Parathyroid adenoma (tissue), 2 donors: ENCODE data around the gene MS4A6E.

Experiments
- H2AFZ ChIP-seq: fragments of 300-600 bp; sonication (generic); one replicate; pipeline ENCODE4 v1.7.0; 2017; ENCODE audit warnings: antibody characterized with exemption, mild to moderate bottlenecking
- H3K27ac ChIP-seq: fragments of 300-600 bp; sonication (generic); one replicate; pipeline ENCODE4 v1.7.0; 2017
- H3K27me3 ChIP-seq: fragments of 300-600 bp; sonication (generic); one replicate; pipeline ENCODE4 v1.7.0; 2017; ENCODE audit warnings: low read length; ENCODE audit not compliant: control insufficient read depth, insufficient read depth
- H3K36me3 ChIP-seq: fragments of 300-600 bp; sonication (generic); one replicate; pipeline ENCODE4 v1.7.0; 2017; ENCODE audit warnings: low read length; ENCODE audit not compliant: control insufficient read depth, insufficient read depth
- H3K4me1 ChIP-seq: fragments of 300-600 bp; sonication (generic); one replicate; pipeline ENCODE4 v1.7.0; 2017; ENCODE audit warnings: control low read depth
- H3K4me2 ChIP-seq: fragments of 300-600 bp; sonication (generic); one replicate; pipeline ENCODE4 v1.7.0; 2017; ENCODE audit warnings: low read length
- H3K4me3 ChIP-seq: fragments of 300-600 bp; sonication (generic); one replicate; pipeline ENCODE4 v1.7.0; 2017; ENCODE audit warnings: low read depth, low read length
- H3K79me2 ChIP-seq: fragments of 300-600 bp; sonication (generic); one replicate; pipeline ENCODE4 v1.7.0; 2017; ENCODE audit warnings: control low read depth
- H3K9ac ChIP-seq: fragments of 300-600 bp; sonication (generic); one replicate; pipeline ENCODE4 v1.7.0; 2017; ENCODE audit warnings: mild to moderate bottlenecking
- H3K9me3 ChIP-seq: fragments of 300-600 bp; sonication (generic); one replicate; pipeline ENCODE4 v1.7.0; 2017; ENCODE audit warnings: low read length; ENCODE audit not compliant: control insufficient read depth
- CTCF ChIP-seq: fragments of 300-600 bp; sonication (generic); IDR thresholded peaks from one replicate; pipeline ENCODE4 v1.7.0; 2017; ENCODE audit warnings: antibody characterized with exemption, mild to moderate bottlenecking
- donor health status: primary hyperparathyroidism.

MS4A6E gene

GRCh38 chr11:60367009-60367408 is 40.0 kb downstream of the MS4A6E start:
- Histone ChIP-seq H3K36me3 (no peaks in the 10 kb centered on the region), H3K4me1 (no peaks in the 10 kb centered on the region), H2AFZ (no peak overlapping the region), H3K27ac (no peak overlapping the region), H3K9me3 (no peaks in the 10 kb centered on the region), H3K79me2 (no peaks in the 10 kb centered on the region), H3K4me3 (no peak overlapping the region), H3K4me2 (no peak overlapping the region), H3K9ac (no peak overlapping the region), H3K27me3 (no peaks in the 10 kb centered on the region)
- TF ChIP-seq CTCF = no peak

- Histone ChIP-seq H3K4me3 (no peak overlapping the region), H3K9ac (no peak overlapping the region), H3K4me2 (no peak overlapping the region), H3K79me2 (no peaks in the 10 kb centered on the region), H3K27me3 (no peaks in the 10 kb centered on the region), H3K36me3 (no peaks in the 10 kb centered on the region), H3K4me1 (no peaks in the 10 kb centered on the region), H3K27ac (no peak overlapping the region), H3K9me3 (no peaks in the 10 kb centered on the region), H2AFZ (no peak overlapping the region)
- TF ChIP-seq CTCF = no peak
These were observed 40.8 kb downstream of the MS4A6E start for GRCh38 chr11:60367896-60368295.

GRCh38 chr11:60370252-60370810 is 43.3 kb downstream of the MS4A6E start:
- no peaks in the 10 kb centered on the region for H3K79me2 ChIP-seq
- H3K4me3 ChIP-seq = no peak overlapping the region
- H3K9ac ChIP-seq = no peak overlapping the region
- TF ChIP-seq CTCF = no peak
- no peak overlapping the region for H3K27ac ChIP-seq
- H2AFZ ChIP-seq = no peak overlapping the region
- no peaks in the 10 kb centered on the region for H3K36me3 ChIP-seq
- no peaks in the 10 kb centered on the region for H3K9me3 ChIP-seq
- H3K4me1 ChIP-seq = no peaks in the 10 kb centered on the region
- no peak overlapping the region for H3K4me2 ChIP-seq
- no peaks in the 10 kb centered on the region for H3K27me3 ChIP-seq

GRCh38 chr11:60370811-60371298 is 43.8 kb downstream of the MS4A6E start:
- Histone ChIP-seq H3K4me1 (no peaks in the 10 kb centered on the region), H3K36me3 (no peaks in the 10 kb centered on the region), H3K9me3 (no peaks in the 10 kb centered on the region), H3K4me3 (no peak overlapping the region), H3K27me3 (no peaks in the 10 kb centered on the region), H3K9ac (no peak overlapping the region), H3K4me2 (no peak overlapping the region), H3K79me2 (no peaks in the 10 kb centered on the region), H3K27ac (no peak overlapping the region), H2AFZ (no peak overlapping the region)
- TF ChIP-seq CTCF = no peak

GRCh38 chr11:60371386-60371785 is 44.3 kb downstream of the MS4A6E start:
- no peaks in the 10 kb centered on the region for H3K27me3 ChIP-seq
- H3K36me3 ChIP-seq = no peaks in the 10 kb centered on the region
- H3K4me2 ChIP-seq = no peak overlapping the region
- H3K4me1 ChIP-seq = no peaks in the 10 kb centered on the region
- H3K9ac ChIP-seq = no peak overlapping the region
- no peak for TF ChIP-seq CTCF
- H3K9me3 ChIP-seq = no peaks in the 10 kb centered on the region
- H3K79me2 ChIP-seq = no peaks in the 10 kb centered on the region
- H2AFZ ChIP-seq = no peak overlapping the region
- no peak overlapping the region for H3K4me3 ChIP-seq
- H3K27ac ChIP-seq = no peak overlapping the region
